GM23338 (cell line): ENCODE data around the gene SYT6. TPM values are rescaled to one million over a fixed set of nuclear protein-coding genes. Genes with fewer than 3 reads are reported as not detected.

Experiments
- ATAC-seq: fragments of 200-7000 bp; cut with Tn5 transposase; 3 replicates; pipeline ENCODE4 v1.9.1; 2020
- DNase-seq: peaks from one replicate; pipeline ENCODE4 v3.0.0-alpha.2; 2015; ENCODE audit warnings: low spot score
- H2AFZ ChIP-seq: fragments of 200-600 bp; sonication (generic); 2 replicates; pipeline ENCODE4 v1.8.0; 2016; ENCODE audit warnings: antibody characterized with exemption, mild to moderate bottlenecking, moderate library complexity
- H3F3A ChIP-seq: fragments of 200-600 bp; sonication (generic); replicated peaks from 2 replicates; pipeline ENCODE4 v1.8.0; 2017; ENCODE audit warnings: antibody characterized with exemption, mixed run types, low read depth
- H3K27ac ChIP-seq: fragments of 200-600 bp; sonication (generic); 2 replicates; pipeline ENCODE4 v1.6.1; 2016; ENCODE audit warnings: low read depth
- H3K27me3 ChIP-seq: fragments of 200-600 bp; sonication (generic); 2 replicates; pipeline ENCODE4 v1.8.0; 2016; ENCODE audit warnings: mild to moderate bottlenecking, mixed run types, moderate library complexity; ENCODE audit not compliant: insufficient read depth
- H3K36me3 ChIP-seq: fragments of 200-600 bp; sonication (generic); 2 replicates; pipeline ENCODE4 v1.8.0; 2016; ENCODE audit warnings: mild to moderate bottlenecking; ENCODE audit not compliant: insufficient read depth
- H3K4me1 ChIP-seq: fragments of 200-600 bp; sonication (generic); 2 replicates; pipeline ENCODE4 v1.8.0; 2016; ENCODE audit warnings: mild to moderate bottlenecking, moderate library complexity; ENCODE audit not compliant: insufficient read depth
- H3K4me2 ChIP-seq: fragments of 200-600 bp; sonication (generic); 2 replicates; pipeline ENCODE4 v1.7.1; 2017; ENCODE audit warnings: mixed run types
- H3K4me3 ChIP-seq: fragments of 200-600 bp; sonication (generic); 2 replicates; pipeline ENCODE4 v1.6.1; 2016; ENCODE audit warnings: mixed run types
- H3K79me2 ChIP-seq: fragments of 200-600 bp; sonication (generic); replicated peaks from 2 replicates; pipeline ENCODE4 v1.8.0; 2017; ENCODE audit warnings: mild to moderate bottlenecking; ENCODE audit not compliant: insufficient read depth
- H3K9me2 ChIP-seq: fragments of 200-600 bp; sonication (generic); 2 replicates; pipeline ENCODE4 v1.8.0; 2017; ENCODE audit not compliant: insufficient read depth
- H4K20me1 ChIP-seq: fragments of 200-600 bp; sonication (generic); replicated peaks from 2 replicates; pipeline ENCODE4 v1.8.0; 2017; ENCODE audit warnings: mild to moderate bottlenecking; ENCODE audit not compliant: insufficient read depth
- H3K27ac Mint-ChIP-seq: 2 replicates; pipeline ENCODE4 v1.8.0; 2020; ENCODE audit warnings: inconsistent platforms, mild to moderate bottlenecking, moderate library complexity, mixed read lengths
- H3K27me3 Mint-ChIP-seq: 3 replicates; pipeline ENCODE4 v1.8.0; 2022; ENCODE audit warnings: low read depth, mild to moderate bottlenecking, moderate library complexity, mixed read lengths, inconsistent platforms; ENCODE audit not compliant: insufficient read depth, poor library complexity
- H3K36me3 Mint-ChIP-seq: 3 replicates; pipeline ENCODE4 v1.8.0; 2021; ENCODE audit warnings: low read depth, mild to moderate bottlenecking, inconsistent platforms, moderate library complexity, mixed read lengths
- H3K4me1 Mint-ChIP-seq: 3 replicates; pipeline ENCODE4 v1.8.0; 2020; ENCODE audit warnings: mild to moderate bottlenecking, inconsistent platforms, mixed read lengths
- H3K4me3 Mint-ChIP-seq: 3 replicates; pipeline ENCODE4 v1.8.0; 2021; ENCODE audit warnings: moderate library complexity, mild to moderate bottlenecking, inconsistent platforms, mixed read lengths
- H3K9me3 Mint-ChIP-seq: 3 replicates; pipeline ENCODE4 v1.8.0; 2020; ENCODE audit warnings: moderate library complexity, mild to moderate bottlenecking, inconsistent platforms, mixed read lengths
- CREB1 ChIP-seq: fragments of 250-450 bp; sonication (Bioruptor Pico); IDR thresholded peaks from 2 replicates; pipeline ENCODE4 v1.5.0; 2020; ENCODE audit warnings: low read depth, mild to moderate bottlenecking, moderate library complexity
- EZH2 ChIP-seq: fragments of 200-600 bp; sonication (generic); IDR thresholded peaks from one replicate; pipeline ENCODE4 v1.8.0; 2017; ENCODE audit warnings: antibody characterized with exemption, mild to moderate bottlenecking, low read depth; ENCODE audit not compliant: unreplicated experiment
- EZH2phosphoT487 ChIP-seq: fragments of 200-600 bp; sonication (generic); IDR thresholded peaks from one replicate; pipeline ENCODE4 v1.8.1; 2018; ENCODE audit warnings: antibody characterized with exemption; ENCODE audit not compliant: unreplicated experiment
- JUNB ChIP-seq: IDR thresholded peaks from one replicate; pipeline ENCODE4 v1.6.1; 2016; ENCODE audit warnings: antibody characterized with exemption; ENCODE audit not compliant: unreplicated experiment
- NANOG ChIP-seq: IDR thresholded peaks from 2 replicates; pipeline ENCODE4 v1.6.1; 2016; ENCODE audit warnings: antibody characterized with exemption, borderline replicate concordance
- STAT1 ChIP-seq: IDR thresholded peaks from one replicate; pipeline ENCODE4 v1.6.1; 2016; ENCODE audit warnings: antibody characterized with exemption; ENCODE audit not compliant: unreplicated experiment
- ZNF114 ChIP-seq: fragments of 250-450 bp; sonication (Bioruptor Pico); IDR thresholded peaks from 2 replicates; pipeline ENCODE4 v1.5.0; 2020; ENCODE audit warnings: mild to moderate bottlenecking, moderate library complexity
- ZNF331 ChIP-seq: fragments of 250-450 bp; sonication (Bioruptor Pico); IDR thresholded peaks from 2 replicates; pipeline ENCODE4 v1.5.0; 2020; ENCODE audit warnings: low read depth, mild to moderate bottlenecking, moderate library complexity
- ZNF462 ChIP-seq: fragments of 250-450 bp; sonication (Bioruptor Pico); IDR thresholded peaks from 2 replicates; pipeline ENCODE4 v1.5.0; 2020; ENCODE audit warnings: mild to moderate bottlenecking, moderate library complexity
- polyA plus RNA-seq: library from polyadenylated mRNA; unstranded; fragments of >200 nt; fragmentation: Nextera tagmentation; extraction: Ambion mirVana; gene quantifications from 2 replicates; pipeline ENCODE4 v1.2.1, GENCODE V29; 2016
- total RNA-seq: library from RNA; depleted of rRNA; stranded (reverse); fragments of >200 nt; shearing (Covaris generic); gene quantifications from 2 replicates; pipeline ENCODE4 v1.2.3, GENCODE V29; 2014

Gene SYT6
- total and polyA plus RNA-seq, 2 experiments from 2014 or later, result 31.2 to 42.6 TPM

- no peak for TF ChIP-seq ZNF462
- no peak for TF ChIP-seq STAT1
- no peak for TF ChIP-seq ZNF114 (CRISPR knock-in tag)
- no peak for TF ChIP-seq EZH2phosphoT487
- TF ChIP-seq ZNF331 (CRISPR knock-in tag), result no peak
- TF ChIP-seq JUNB, result no peak
- no peak for TF ChIP-seq EZH2
- TF ChIP-seq NANOG, result no peak
- no peak for TF ChIP-seq CREB1 (CRISPR knock-in tag)
These were observed 62.0 kb downstream of the SYT6 start (continued) for GRCh38 chr1:114091711-114092110.

DNA sequence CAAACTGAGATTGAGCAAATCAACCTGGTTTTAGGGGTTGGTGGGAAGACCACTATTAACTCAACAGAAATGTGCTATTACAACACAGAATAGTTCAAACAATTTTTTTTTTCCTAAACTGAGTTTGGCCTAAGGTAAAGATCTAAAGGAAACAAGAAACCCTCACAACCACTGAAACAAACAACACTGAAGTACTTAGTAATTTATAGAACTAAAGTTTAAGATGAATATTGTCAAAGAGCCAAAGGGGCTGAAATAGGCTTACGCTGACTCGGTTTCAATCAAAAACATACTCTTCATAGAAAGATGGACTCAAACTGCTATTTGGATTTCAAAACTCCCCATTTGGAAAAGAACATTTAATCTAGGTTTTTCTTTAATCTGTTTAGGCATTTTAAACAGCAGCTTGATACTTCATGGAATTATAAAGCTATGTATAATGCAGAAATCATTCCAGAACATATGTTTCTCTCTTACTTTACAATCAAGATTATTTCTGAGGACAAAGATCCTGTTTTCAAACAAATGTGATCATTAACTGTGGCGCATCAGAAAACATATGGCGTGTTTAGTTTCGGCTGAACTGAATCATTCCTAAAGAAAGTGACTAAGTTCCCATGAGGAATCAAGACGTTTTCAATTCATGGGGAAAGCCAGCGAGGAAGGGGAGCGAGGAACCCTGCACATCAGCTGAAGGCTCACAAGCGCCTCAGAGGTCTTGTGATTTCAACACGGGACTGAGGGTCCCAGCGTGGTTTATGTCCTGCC is 62.7 kb downstream of the SYT6 start:
- Histone ChIP-seq H3K27me3 (no peaks in the 10 kb centered on the region), H3K4me3 (no peak overlapping the region), H3F3A (peaks cover 15% of the 10 kb centered on the region; the same call in 1 of the 2 replicates), H3K79me2 (no peaks in the 10 kb centered on the region), H2AFZ (no peak overlapping the region), H3K36me3 (peaks cover 28% of the 10 kb centered on the region), H4K20me1 (no peaks in the 10 kb centered on the region), H3K4me1 (peaks cover 45% of the 10 kb centered on the region), H3K27ac (0 out of 2 replicates have a peak overlapping the region, but pooled peaks have one; percentile 16), H3K4me2 (no peak overlapping the region), H3K9me2 (peaks cover 14% of the 10 kb centered on the region)
- H3K27me3 Mint-ChIP-seq, result peaks cover 5% of the 10 kb centered on the region
- DNase-seq (no peak), ATAC-seq (no peak)
- H3K4me3 Mint-ChIP-seq, result no peak overlapping the region
- H3K36me3 Mint-ChIP-seq, result peaks cover 82% of the 10 kb centered on the region
- no peak overlapping the region for H3K27ac Mint-ChIP-seq
- H3K9me3 Mint-ChIP-seq, result peaks cover 3% of the 10 kb centered on the region; the same call in 2 of the 3 replicates
- no peak for TF ChIP-seq ZNF462
- peaks cover 61% of the 10 kb centered on the region for H3K4me1 Mint-ChIP-seq
